VCaP (cell line): ENCODE data around the gene ARID1B.

ENCODE experiments used
- H3K27ac ChIP-seq: fragments of 450-650 bp; 2 replicates; pipeline ENCODE4 v1.5.1; 2017
- CTCF ChIP-seq: fragments of 450-650 bp; conservative IDR thresholded peaks from 2 replicates; pipeline ENCODE4 v1.5.1; 2017; ENCODE audit warnings: mild to moderate bottlenecking, moderate library complexity

ARID1B gene

GRCh38 chr6:156780962-156781853 is 4.0 kb downstream of the ARID1B start:
- peak overlapping the region; percentile 99 for H3K27ac ChIP-seq
- TF ChIP-seq CTCF, result no peak

- TF ChIP-seq CTCF, result no peak
- peak overlapping the region; percentile 99 for H3K27ac ChIP-seq
Measured at GRCh38 chr6:156781861-156782631, 4.9 kb downstream of the ARID1B start.

- peak overlapping the region; percentile 99 for H3K27ac ChIP-seq
- TF ChIP-seq CTCF, result no peak
Measured at GRCh38 chr6:156782691-156783320, 5.6 kb downstream of the ARID1B start.

- H3K27ac ChIP-seq, result no peak overlapping the region
- TF ChIP-seq CTCF, result no peak
Measured at GRCh38 chr6:156783958-156784357, 6.8 kb downstream of the ARID1B start.

- TF ChIP-seq CTCF, result no peak
- no peak overlapping the region for H3K27ac ChIP-seq
Measured at GRCh38 chr6:156786652-156787051, 9.5 kb downstream of the ARID1B start.

- TF ChIP-seq CTCF, result no peak
- no peak overlapping the region for H3K27ac ChIP-seq
Measured at GRCh38 chr6:156787569-156788492, 10.7 kb downstream of the ARID1B start.
